Smooth muscle cell (in vitro differentiated cells): ENCODE data around the gene PDS5A. TPM values are rescaled to one million over a fixed set of nuclear protein-coding genes. Genes with fewer than 3 reads are reported as not detected.
A peak's percentile ranks its signal among the peaks of the same experiment; 100 is the strongest.

Experiments
- DNase-seq: peaks from one replicate; lab custom pipeline; 2025; ENCODE audit not compliant: unreplicated experiment; lab: John Stamatoyannopoulos, UW
- H2AFZ ChIP-seq: fragments of 200-600 bp; sonication (generic); 2 replicates; pipeline ENCODE4 v1.6.0; 2016; ENCODE audit warnings: antibody characterized with exemption, low read depth, mild to moderate bottlenecking
- H3F3A ChIP-seq: fragments of 200-600 bp; sonication (generic); 2 replicates; pipeline ENCODE4 v1.6.0; 2017; ENCODE audit warnings: antibody characterized with exemption, low read depth
- H3K27ac ChIP-seq: fragments of 200-600 bp; sonication (generic); 2 replicates; pipeline ENCODE4 v1.5.1; 2016; ENCODE audit warnings: low read depth, mild to moderate bottlenecking
- H3K27me3 ChIP-seq: fragments of 200-600 bp; sonication (generic); 2 replicates; pipeline ENCODE4 v1.6.1; 2016; ENCODE audit warnings: low read depth, mild to moderate bottlenecking
- H3K36me3 ChIP-seq: fragments of 200-600 bp; sonication (generic); 2 replicates; pipeline ENCODE4 v1.5.1; 2016; ENCODE audit warnings: low read depth
- H3K4me1 ChIP-seq: fragments of 200-600 bp; sonication (generic); 2 replicates; pipeline ENCODE4 v1.5.1; 2016; ENCODE audit warnings: low read depth
- H3K4me2 ChIP-seq: fragments of 200-600 bp; sonication (generic); 2 replicates; pipeline ENCODE4 v1.6.0; 2016; ENCODE audit warnings: mild to moderate bottlenecking
- H3K4me3 ChIP-seq: fragments of 200-600 bp; sonication (generic); 2 replicates; pipeline ENCODE4 v1.5.1; 2016; ENCODE audit warnings: mild to moderate bottlenecking
- H3K79me2 ChIP-seq: fragments of 200-600 bp; sonication (generic); 2 replicates; pipeline ENCODE4 v1.6.0; 2016; ENCODE audit warnings: low read depth, mild to moderate bottlenecking
- H3K9ac ChIP-seq: fragments of 200-600 bp; sonication (generic); 2 replicates; pipeline ENCODE4 v1.6.0; 2016; ENCODE audit warnings: low read depth
- H3K9me3 ChIP-seq: fragments of 200-600 bp; sonication (generic); replicated peaks from 2 replicates; pipeline ENCODE4 v1.5.1; 2016; ENCODE audit warnings: low read depth
- H4K20me1 ChIP-seq: fragments of 200-600 bp; sonication (generic); 2 replicates; pipeline ENCODE4 v1.6.0; 2016; ENCODE audit warnings: low read depth
- WGBS: methylation state at CpG from one replicate; pipeline ENCODE4 v1.1.7; 2016; ENCODE audit warnings: low lambda C conversion rate; 5-methylcytosine and 5-hydroxymethylcytosine counted together
- polyA plus RNA-seq: library from polyadenylated mRNA; unstranded; fragments of >200 nt; fragmentation: Nextera tagmentation; extraction: Ambion mirVana; gene quantifications from 2 replicates; pipeline ENCODE4 v1.2.1, GENCODE V29; 2016
- total RNA-seq: library from RNA; depleted of rRNA; stranded (reverse); fragments of >200 nt; gene quantifications from 2 replicates; pipeline ENCODE4 v1.2.3, GENCODE V29; 2014
- TF ChIP-seq, protein P1 (sequence below): fragments of 200-600 bp; sonication (generic); IDR thresholded peaks from 2 replicates; pipeline ENCODE4 v1.5.1; 2017; ENCODE audit warnings: borderline replicate concordance, mild to moderate bottlenecking, antibody characterized with exemption; ENCODE audit not compliant: insufficient read depth, poor library complexity, severe bottlenecking

The PDS5A gene
- total and polyA plus RNA-seq, 2 experiments from 2014 or later: 19.4 to 61.3 TPM

DNA sequence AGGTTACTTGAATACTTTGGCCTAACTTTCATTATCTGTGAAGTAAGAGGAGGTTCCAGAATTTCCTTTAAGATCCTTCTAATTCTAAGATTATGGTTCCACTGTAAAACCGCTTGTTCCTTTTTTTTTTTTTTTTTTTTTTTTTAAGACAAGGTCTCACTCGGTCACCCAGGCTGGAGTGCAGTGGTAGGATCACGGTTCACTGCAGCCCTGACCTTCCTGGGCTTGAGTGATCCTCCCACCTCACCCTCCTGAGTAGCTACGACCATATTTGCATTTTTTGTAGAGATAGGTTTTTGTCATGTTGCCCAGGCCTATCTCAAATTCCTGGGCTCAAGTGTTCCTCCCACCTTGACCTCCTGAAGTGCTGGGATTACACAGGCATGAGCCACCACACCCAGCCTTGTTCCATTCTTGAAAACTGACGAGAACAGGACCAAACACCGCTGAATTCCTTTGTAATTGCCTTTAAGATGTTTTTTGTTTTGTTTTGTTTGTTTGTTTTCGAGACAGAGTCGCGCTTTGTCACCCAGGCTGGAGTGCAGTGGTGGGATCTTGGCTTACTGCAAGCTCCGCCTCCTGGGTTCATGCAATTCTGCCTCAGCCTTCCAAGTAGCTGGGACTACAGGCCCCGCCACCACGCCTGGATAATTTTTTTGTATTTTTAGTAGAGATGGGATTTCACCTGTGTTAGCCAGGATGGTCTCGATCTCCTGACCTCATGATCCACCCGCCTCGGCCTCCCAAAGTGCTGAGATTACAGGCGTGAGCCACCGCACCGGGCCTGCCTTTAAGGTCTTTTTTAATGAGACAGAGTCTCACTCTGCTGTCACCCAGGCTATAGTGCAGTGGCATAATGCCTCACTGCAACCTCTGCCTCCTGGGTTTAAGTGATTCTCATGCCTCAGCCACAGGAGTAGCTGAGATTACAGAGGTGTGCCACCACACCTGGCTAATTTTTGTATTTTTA, 6.8 kb downstream of the PDS5A start:
- H3K36me3 ChIP-seq: no peaks in the 10 kb centered on the region
- peak overlapping the region; percentile 62 for H3K27ac ChIP-seq
- DNase-seq: no peak
- H4K20me1 ChIP-seq: peaks cover 98% of the 10 kb centered on the region
- no peak overlapping the region for H3K4me3 ChIP-seq
- no peak overlapping the region for H2AFZ ChIP-seq
- TF ChIP-seq, protein P1, sequence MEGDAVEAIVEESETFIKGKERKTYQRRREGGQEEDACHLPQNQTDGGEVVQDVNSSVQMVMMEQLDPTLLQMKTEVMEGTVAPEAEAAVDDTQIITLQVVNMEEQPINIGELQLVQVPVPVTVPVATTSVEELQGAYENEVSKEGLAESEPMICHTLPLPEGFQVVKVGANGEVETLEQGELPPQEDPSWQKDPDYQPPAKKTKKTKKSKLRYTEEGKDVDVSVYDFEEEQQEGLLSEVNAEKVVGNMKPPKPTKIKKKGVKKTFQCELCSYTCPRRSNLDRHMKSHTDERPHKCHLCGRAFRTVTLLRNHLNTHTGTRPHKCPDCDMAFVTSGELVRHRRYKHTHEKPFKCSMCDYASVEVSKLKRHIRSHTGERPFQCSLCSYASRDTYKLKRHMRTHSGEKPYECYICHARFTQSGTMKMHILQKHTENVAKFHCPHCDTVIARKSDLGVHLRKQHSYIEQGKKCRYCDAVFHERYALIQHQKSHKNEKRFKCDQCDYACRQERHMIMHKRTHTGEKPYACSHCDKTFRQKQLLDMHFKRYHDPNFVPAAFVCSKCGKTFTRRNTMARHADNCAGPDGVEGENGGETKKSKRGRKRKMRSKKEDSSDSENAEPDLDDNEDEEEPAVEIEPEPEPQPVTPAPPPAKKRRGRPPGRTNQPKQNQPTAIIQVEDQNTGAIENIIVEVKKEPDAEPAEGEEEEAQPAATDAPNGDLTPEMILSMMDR: no peak
- no peak overlapping the region for H3K4me2 ChIP-seq
- H3K79me2 ChIP-seq: peaks cover 100% of the 10 kb centered on the region
- no peaks in the 10 kb centered on the region for H3K9me3 ChIP-seq
- WGBS: 73% methylated on average over 18 of the region's 18 CpGs
- H3K9ac ChIP-seq: no peak overlapping the region
- no peaks in the 10 kb centered on the region for H3K27me3 ChIP-seq
- H3K4me1 ChIP-seq: peaks cover 6% of the 10 kb centered on the region
- no peaks in the 10 kb centered on the region for H3F3A ChIP-seq

DNA sequence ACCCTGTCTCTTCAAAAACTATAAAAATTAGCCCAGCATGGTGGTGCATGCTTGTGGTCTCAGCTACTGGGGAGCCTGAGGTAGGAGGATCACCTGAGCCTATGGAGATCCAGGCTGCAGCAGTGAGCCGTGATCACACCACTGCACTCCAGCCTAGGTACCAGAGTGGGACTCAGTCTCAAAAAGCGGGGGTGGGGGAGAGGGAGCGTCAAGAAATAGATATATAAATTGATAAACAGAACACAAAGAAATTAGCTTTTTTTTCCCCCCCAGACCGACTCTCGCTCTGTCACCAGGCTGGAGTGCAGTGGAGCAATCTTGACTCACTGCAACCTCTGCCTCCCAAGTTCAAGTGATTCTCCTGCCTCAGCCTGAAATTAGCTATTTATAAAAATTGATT, 14.1 kb downstream of the PDS5A start:
- Histone ChIP-seq H2AFZ (no peak overlapping the region), H3K4me3 (no peak overlapping the region), H3K4me1 (no peaks in the 10 kb centered on the region), H3K9ac (no peak overlapping the region), H3K27ac (no peak overlapping the region), H3K4me2 (no peak overlapping the region), H3K36me3 (no peaks in the 10 kb centered on the region), H4K20me1 (peaks cover 99% of the 10 kb centered on the region), H3K9me3 (no peaks in the 10 kb centered on the region), H3F3A (no peaks in the 10 kb centered on the region), H3K79me2 (peaks cover 100% of the 10 kb centered on the region), H3K27me3 (no peaks in the 10 kb centered on the region)
- TF ChIP-seq, protein P1: no peak
- no peak for DNase-seq
- 83% methylated on average over 5 of the region's 5 CpGs for WGBS

DNA sequence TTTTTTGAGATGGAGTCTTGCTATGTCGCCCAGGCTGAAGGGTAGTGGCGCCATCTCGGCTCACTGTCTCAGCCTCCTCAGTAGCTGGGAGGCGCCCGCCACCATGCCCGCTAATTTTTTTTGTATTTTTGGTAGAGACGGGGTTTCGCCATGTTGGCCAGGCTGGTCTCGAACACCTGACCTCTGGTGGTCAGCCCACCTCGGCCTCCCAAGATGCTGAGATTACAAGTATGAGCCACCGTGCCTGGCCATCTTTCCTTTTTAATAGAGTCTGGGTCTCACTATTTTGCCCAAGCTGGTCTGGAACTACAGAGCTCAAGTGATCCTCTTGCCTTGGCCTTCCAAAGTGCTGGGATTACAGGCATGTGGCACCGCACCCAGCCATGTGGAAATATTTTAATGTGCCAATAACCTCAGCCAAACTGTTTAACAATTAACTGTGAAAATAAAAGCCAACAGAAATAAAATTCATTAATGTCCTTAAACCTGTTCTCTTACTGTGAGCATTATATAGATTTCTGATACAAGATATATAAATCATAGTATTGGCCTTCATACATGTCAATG, 16.3 kb downstream of the PDS5A start:
- no peaks in the 10 kb centered on the region for H3K36me3 ChIP-seq
- H3K27ac ChIP-seq: no peak overlapping the region
- H3K4me3 ChIP-seq: no peak overlapping the region
- no peaks in the 10 kb centered on the region for H3F3A ChIP-seq
- no peak overlapping the region for H2AFZ ChIP-seq
- TF ChIP-seq, protein P1: no peak
- DNase-seq: no peak
- H3K4me2 ChIP-seq: no peak overlapping the region
- no peaks in the 10 kb centered on the region for H3K27me3 ChIP-seq
- peaks cover 100% of the 10 kb centered on the region for H3K79me2 ChIP-seq
- peaks cover 97% of the 10 kb centered on the region for H4K20me1 ChIP-seq
- H3K4me1 ChIP-seq: no peaks in the 10 kb centered on the region
- 95% methylated on average over 12 of the region's 12 CpGs for WGBS
- no peak overlapping the region for H3K9ac ChIP-seq
- H3K9me3 ChIP-seq: no peaks in the 10 kb centered on the region
